ENCODE measurements around the gene IFNA14.
"Not testable (repeated sequence)": the region's sequence is repeated elsewhere in the genome, so short reads cannot be mapped to it uniquely, and the experiment has no call there.

IFNA14 gene

GRCh38 chr9:21213411-21214326 lies 26.1 kb downstream of the IFNA14 start:
- DNase-seq = not testable (repeated sequence)

DNA sequence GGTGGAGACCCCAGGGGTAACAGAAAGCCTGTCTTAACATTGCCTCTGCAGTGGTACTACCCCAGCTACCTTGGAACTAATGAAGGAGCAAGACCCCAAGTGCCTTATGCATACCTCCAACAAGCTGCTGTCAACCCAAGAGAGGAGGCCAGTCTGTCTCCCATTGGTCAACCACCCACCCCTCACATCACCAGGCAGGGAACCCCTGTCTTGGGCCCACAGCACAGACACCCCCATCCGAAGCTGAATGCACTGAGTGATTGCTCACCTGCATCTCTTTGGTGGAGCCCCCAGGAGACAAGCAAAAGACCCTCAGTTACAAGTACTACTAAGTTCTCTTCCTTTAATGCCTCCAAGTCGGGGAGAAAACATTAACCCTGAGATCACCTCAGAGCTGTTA lies 27.6 kb downstream of the IFNA14 start:
- not testable (repeated sequence) for DNase-seq

GRCh38 chr9:21210782-21211181 lies 29.0 kb downstream of the IFNA14 start:
- DNase-seq = not testable (repeated sequence)

DNA sequence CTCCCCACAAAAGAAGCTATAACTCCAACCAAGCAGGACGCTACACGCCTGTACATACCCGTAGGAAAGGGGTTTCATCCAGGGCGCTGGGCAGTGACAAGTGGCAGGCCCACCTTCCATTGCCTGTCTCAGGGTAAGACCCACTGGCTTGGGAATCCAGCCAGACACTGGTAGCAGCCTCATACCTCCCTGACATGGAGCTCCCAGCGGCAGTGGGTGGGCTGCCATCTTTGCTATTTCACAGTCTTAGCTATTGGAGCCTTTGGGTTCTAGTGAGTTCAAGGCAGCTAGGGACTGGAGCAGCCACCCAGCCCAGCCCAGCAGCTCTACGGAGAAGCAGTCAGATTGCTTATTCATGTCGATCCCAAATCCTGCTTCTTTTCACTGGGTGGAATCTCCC lies 29.5 kb downstream of the IFNA14 start:
- no peak for DNase-seq

DNA sequence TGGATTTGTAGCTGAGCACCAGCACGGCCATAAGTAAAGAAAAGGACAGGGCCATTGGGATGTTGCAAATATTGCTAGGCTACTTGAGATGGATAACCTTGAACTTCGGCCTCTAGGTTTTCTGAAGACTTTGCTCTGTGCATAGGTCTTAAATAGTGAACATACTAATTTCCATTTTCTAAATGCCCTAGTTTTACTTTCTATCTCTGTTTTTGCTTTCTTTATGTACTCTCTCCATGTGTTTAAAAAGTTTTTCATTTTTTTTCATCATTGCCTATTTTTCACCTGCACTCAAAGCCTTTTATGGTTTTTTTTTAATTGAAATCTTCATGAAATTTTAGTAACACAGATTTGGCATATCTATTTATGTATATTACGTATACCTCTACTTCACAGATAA lies 32.8 kb downstream of the IFNA14 start, which contains the start of gene IFNA10:
IFNA10 (minus strand) TSS at position 101 of the 400 bp plus-strand sequence; CDS start at position 55, 46 bp downstream.
- not testable (repeated sequence) for DNase-seq

DNA sequence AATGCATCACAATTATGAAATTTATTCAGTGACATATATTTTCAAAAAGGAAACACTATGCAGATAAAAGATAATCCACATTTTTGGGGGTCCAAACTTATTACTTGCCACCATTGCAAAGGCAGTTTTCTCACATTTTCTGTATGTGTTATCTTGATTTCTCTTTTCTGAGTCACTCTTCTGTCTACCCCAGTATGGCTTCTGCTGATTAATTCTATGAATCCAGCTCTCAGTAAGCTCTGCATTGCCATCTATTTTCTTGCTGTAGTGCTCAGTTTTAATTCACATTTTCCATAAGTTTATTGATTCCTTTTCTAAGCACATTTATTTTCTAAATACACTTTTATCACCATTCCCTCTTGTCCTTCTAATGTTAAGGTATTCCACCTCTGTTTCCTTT lies 34.6 kb downstream of the IFNA14 start:
- no peak for DNase-seq

GRCh38 chr9:21202105-21202504 lies 37.7 kb downstream of the IFNA14 start, which contains the start of gene IFNA7:
TSS of gene IFNA7 (minus strand) at chr9:21202205. CDS start at chr9:21202165, 40 bp downstream.
- not testable (repeated sequence) for DNase-seq

DNA sequence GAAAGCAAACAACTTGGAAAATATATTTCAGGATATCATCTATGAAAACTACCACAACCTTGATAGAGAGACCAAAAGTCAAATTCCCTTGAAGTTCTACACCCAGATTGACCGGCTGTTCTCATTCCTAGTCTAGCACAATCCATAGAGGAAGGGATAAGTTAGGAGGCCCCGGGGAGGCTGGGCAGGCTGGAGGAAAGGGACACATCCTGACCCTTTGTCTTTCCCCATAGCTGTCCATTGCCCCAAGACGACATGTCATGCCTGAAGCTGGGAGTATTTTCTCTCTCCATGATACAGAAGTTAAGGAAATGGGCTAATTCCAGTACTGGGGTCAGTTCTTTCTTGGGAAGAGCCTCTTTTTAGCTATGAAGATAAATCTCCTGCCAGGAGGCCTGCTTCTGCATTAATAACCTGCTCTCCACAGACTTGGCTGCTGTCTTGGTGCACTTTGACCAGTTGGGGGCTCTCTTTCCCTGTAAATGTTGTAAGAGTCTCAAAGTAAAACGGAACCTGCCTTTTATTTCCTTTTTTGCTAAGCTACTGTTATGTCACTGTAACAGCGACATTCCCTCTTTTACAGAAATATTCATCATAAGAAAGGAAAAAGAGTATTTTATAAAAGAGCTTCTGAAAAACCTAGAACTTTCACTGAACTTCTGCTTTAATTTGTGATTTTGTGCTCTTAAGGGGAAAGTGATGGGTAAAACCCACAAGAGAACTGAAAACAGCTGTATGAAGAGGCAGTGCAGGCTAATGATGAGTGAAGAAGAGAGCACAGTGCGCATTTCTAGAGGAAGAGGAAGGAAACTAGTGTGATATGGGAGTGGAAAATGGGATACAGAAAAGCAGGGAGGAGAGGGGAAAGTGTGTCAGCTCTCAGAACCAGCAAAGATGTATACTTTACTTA lies 44.7 kb downstream of the IFNA14 start:
- DNase-seq = peak; percentile 32

All from KG1 (cell line).